Sigmoid colon (tissue), 3 donors: ENCODE measurements around the gene XYLT1.

Experiments
- CTCF ChIP-seq, 4 experiments: fragments of 450-650 bp in 3 of 4; fragments of 200-600 bp in 1 of 4; IDR thresholded peaks; one replicate each; pipeline ENCODE4 v1.5.1; 2016 to 2019; ENCODE audit warnings: antibody characterized with exemption in 4 of 4, mild to moderate bottlenecking in 3 of 4, moderate library complexity in 2 of 4
- POLR2A ChIP-seq, 2 donors: fragments of 450-650 bp; IDR thresholded peaks; one replicate each; pipeline ENCODE4 v1.6.1; 2016; ENCODE audit warnings: antibody characterized with exemption in 2 of 2, mild to moderate bottlenecking in 2 of 2, moderate library complexity in 2 of 2

- TF ChIP-seq POLR2A (IDR thresholded peaks at IDR 0.05) (no peak), CTCF (IDR thresholded peaks at IDR 0.05) (no peak)
Measured at GRCh38 chr16:17347624-17348023, 123.1 kb downstream of the XYLT1 start.
